Epidermal melanocyte (primary cell): ENCODE results near the gene ZNF784.
"Not testable (repeated sequence)": the region's sequence is repeated elsewhere in the genome, so short reads cannot be mapped to it uniquely, and the experiment has no call there.

ENCODE experiments used
- DNase-seq: peaks from one replicate; pipeline ENCODE4 v3.0.0; 2011; ENCODE audit warnings: low spot score; ENCODE audit not compliant: insufficient read length

The ZNF784 gene

GRCh38 chr19:55583897-55584296 is 40.5 kb downstream of the ZNF784 start:
- not testable (repeated sequence) for DNase-seq

- not testable (repeated sequence) for DNase-seq
Measured at GRCh38 chr19:55582284-55582683, 42.1 kb downstream of the ZNF784 start.

GRCh38 chr19:55581823-55582223 is 42.5 kb downstream of the ZNF784 start:
- DNase-seq: no peak

GRCh38 chr19:55581145-55581822 is 43.1 kb downstream of the ZNF784 start:
- DNase-seq: no peak

DNA sequence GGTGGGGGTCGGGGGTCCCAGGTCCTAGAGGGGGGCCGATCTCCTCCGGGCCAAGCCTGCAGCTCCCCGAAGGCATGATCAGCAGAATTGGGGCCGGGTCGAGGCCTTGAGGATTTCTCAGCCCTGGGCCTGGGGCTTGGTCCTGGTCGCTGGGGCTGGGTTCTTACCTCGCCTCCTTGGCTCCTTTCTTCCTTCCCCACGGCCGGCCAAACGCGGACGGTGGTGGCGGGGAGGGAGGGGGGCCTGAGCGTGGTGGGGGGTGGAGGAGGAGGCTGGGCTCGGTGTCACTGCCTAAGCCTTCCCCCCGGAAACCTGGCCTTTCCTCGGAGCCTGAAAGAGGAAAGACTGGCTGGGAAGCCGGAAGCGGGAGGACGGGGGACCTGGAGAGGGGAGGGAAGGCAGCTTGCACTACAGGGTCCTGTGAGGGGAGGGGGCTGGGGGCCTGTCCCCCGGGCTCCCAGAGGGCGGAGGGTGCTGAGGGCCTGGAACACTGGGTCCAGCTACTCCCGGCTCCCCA is 43.7 kb downstream of the ZNF784 start, which contains the start of gene ZNF579:
Gene ZNF579 (minus strand): TSS at position 221 of the 517 bp plus-strand sequence. CDS start 1,209 bp downstream, outside the sequence.
- peak; percentile 99 for DNase-seq

- peak; percentile 44 for DNase-seq
Measured at GRCh38 chr19:55579766-55580621, 44.4 kb downstream of the ZNF784 start.

GRCh38 chr19:55578761-55579747 is 45.3 kb downstream of the ZNF784 start:
- no peak for DNase-seq

GRCh38 chr19:55578031-55578760 is 46.2 kb downstream of the ZNF784 start:
- DNase-seq: no peak

GRCh38 chr19:55576746-55577145 is 47.6 kb downstream of the ZNF784 start:
- no peak for DNase-seq

GRCh38 chr19:55573929-55574328 is 50.4 kb downstream of the ZNF784 start:
- DNase-seq: not testable (repeated sequence)
